Gastrocnemius medialis (tissue), 4 donors: ENCODE results near the gene TAF5L.

Experiments
- CTCF ChIP-seq, 5 experiments: fragments of 450-650 bp in 3 of 5; fragments of 200-600 bp in 2 of 5; sonication (generic) in 2 of 5; IDR thresholded peaks in 4 of 5; conservative IDR thresholded peaks in 1 of 5; 1 replicate in 4 of 5; 2 replicates in 1 of 5; pipeline ENCODE4 v1.5.1; 2016 to 2019; ENCODE audit warnings: antibody characterized with exemption in 5 of 5, mild to moderate bottlenecking in 3 of 5, moderate library complexity in 3 of 5
- POLR2A ChIP-seq, 2 donors: fragments of 450-650 bp; IDR thresholded peaks; one replicate each; pipeline ENCODE4 v1.6.1; 2017; ENCODE audit warnings: antibody characterized with exemption in 2 of 2, mild to moderate bottlenecking in 2 of 2, moderate library complexity in 2 of 2

GRCh38 chr1:229567109-229567868 is 58.6 kb downstream of the TAF5L start:
- TF ChIP-seq CTCF (IDR thresholded peaks at IDR 0.05 in 4 of 5, conservative IDR thresholded peaks at IDR 0.05 in 1 of 5) = no peak
- no peak for TF ChIP-seq POLR2A (IDR thresholded peaks at IDR 0.05)
